A549 (cell line): Measurements from ENCODE around the gene ETV1.

Experiments
- HDAC2 ChIP-seq: fragments of 200-600 bp; sonication (generic); IDR thresholded peaks from 2 replicates; pipeline ENCODE4 v1.6.1; 2016
- JUNB ChIP-seq: fragments of >200 bp; sonication (Bioruptor Twin); formaldehyde crosslinking; IDR thresholded peaks from 2 replicates; pipeline ENCODE4 v1.6.1; 2016

DNA sequence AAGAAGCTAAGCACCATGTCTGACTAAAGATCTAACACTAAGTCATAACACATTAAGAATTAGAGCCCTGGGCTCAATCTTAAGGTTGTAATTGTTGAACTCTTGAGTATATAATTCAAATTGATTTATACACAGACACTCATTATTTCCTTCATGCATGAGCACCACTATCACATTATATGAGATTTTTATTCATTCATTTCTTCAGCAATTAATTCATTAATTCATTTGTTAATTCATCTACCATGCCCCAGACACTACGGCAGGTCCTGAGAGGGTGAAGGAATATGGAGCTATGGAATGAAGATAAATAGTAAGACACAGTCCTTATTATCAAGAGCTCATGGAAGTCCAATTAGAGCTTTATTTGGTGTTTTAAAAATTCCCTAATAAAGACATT, 41.9 kb downstream of the ETV1 start:
- TF ChIP-seq JUNB (no peak), HDAC2 (no peak)
